Stimulated activated CD8-positive, alpha-beta memory T cell treated with anti-CD3 and anti-CD28 coated beads, Interleukin-12 subunit alpha, Interleukin-12 subunit beta, amount 100 ng/mL, for 24 hours (primary cell): ENCODE results near the gene COPB2.
"Not testable (repeated sequence)": the region's sequence is repeated elsewhere in the genome, so short reads cannot be mapped to it uniquely, and the experiment has no call there.

Experiments
- DNase-seq: peaks from one replicate; pipeline ENCODE4 v3.0.0-alpha.2; 2020; ENCODE audit errors: extremely low read depth

COPB2 gene

GRCh38 chr3:139378587-139379241 is 10.7 kb downstream of the COPB2 start:
- no peak for DNase-seq

GRCh38 chr3:139377378-139377777 is 12.1 kb downstream of the COPB2 start:
- DNase-seq = no peak

GRCh38 chr3:139374099-139374498 is 15.3 kb downstream of the COPB2 start:
- DNase-seq = no peak

- DNase-seq = no peak
Observed at GRCh38 chr3:139364549-139364948, 24.9 kb downstream of the COPB2 start.

- DNase-seq = no peak
Observed at GRCh38 chr3:139361276-139361675, 28.2 kb downstream of the COPB2 start.

GRCh38 chr3:139358841-139359562 is 30.4 kb downstream of the COPB2 start:
- no peak for DNase-seq

- DNase-seq = no peak
Observed at GRCh38 chr3:139357899-139358298, 31.5 kb downstream of the COPB2 start.

- no peak for DNase-seq
Observed at GRCh38 chr3:139355891-139356290, 33.6 kb downstream of the COPB2 start.

GRCh38 chr3:139355476-139355875 is 34.0 kb downstream of the COPB2 start:
- DNase-seq = no peak

GRCh38 chr3:139354661-139355060 is 34.8 kb downstream of the COPB2 start:
- DNase-seq = no peak

- DNase-seq = no peak
Observed at GRCh38 chr3:139353920-139354556, 35.4 kb downstream of the COPB2 start.

GRCh38 chr3:139346771-139347170 is 42.7 kb downstream of the COPB2 start:
- DNase-seq = no peak

GRCh38 chr3:139343895-139344856 is 45.3 kb downstream of the COPB2 start, which contains the start of gene MRPS22:
Gene MRPS22, plus strand, starts transcription at chr3:139344020. Its CDS starts 7 bp downstream, at chr3:139344027.
- DNase-seq = peak; percentile 54

GRCh38 chr3:139342054-139342453 is 47.4 kb downstream of the COPB2 start:
- DNase-seq = no peak

GRCh38 chr3:139340784-139341183 is 48.7 kb downstream of the COPB2 start:
- DNase-seq = no peak

GRCh38 chr3:139339219-139339906 is 50.1 kb downstream of the COPB2 start:
- DNase-seq = no peak

- no peak for DNase-seq
Observed at GRCh38 chr3:139338405-139338804, 51.0 kb downstream of the COPB2 start.

GRCh38 chr3:139334675-139335074 is 54.8 kb downstream of the COPB2 start:
- DNase-seq = not testable (repeated sequence)

- no peak for DNase-seq
Observed at GRCh38 chr3:139332092-139332491, 57.4 kb downstream of the COPB2 start.

- peak; percentile 66 for DNase-seq
Observed at GRCh38 chr3:139329364-139329850, 60.0 kb downstream of the COPB2 start.

GRCh38 chr3:139328356-139328755 is 61.1 kb downstream of the COPB2 start:
- no peak for DNase-seq
